ENCODE measurements around the gene GXYLT1. TPM values are rescaled to one million over a fixed set of nuclear protein-coding genes. Genes with fewer than 3 reads are reported as not detected.
"Not testable (repeated sequence)": the region's sequence is repeated elsewhere in the genome, so short reads cannot be mapped to it uniquely, and the experiment has no call there.

GXYLT1 gene
- total and polyA plus RNA-seq, 2 of the 13 experiments (the other 11 are each of a cell fraction or from before 2014, with no cell fraction given): 7.8 to 17.0 TPM

- ATAC-seq; BruUV-seq (replicated peaks); CTCF ChIA-PET (ENCODE audit: low intra/inter-chr PET ratio, low total read pairs); DNase-seq (ENCODE audit: low spot score); in situ Hi-C loops (cut with HindIII; ENCODE audit: extremely low pct_ligation_motif_present, low pct_unique_long_range_greater_than_20kb); H3K9ac ChIP-seq (ENCODE audit: insufficient read depth, low read depth, low read length); POLR2A ChIA-PET; H3K27ac ChIP-seq (ENCODE audit: extremely low read length, insufficient read depth, low read length); H3K4me1 ChIP-seq (ENCODE audit: insufficient read depth, low read length); FAIRE-seq; H4K20me1 ChIP-seq (ENCODE audit: insufficient read depth, low read length); intact Hi-C loops (cut with micrococcal nuclease; ENCODE audit: unreplicated experiment); H2AFZ ChIP-seq (ENCODE audit: low read length); H3K79me2 ChIP-seq (ENCODE audit: insufficient read depth, low read length); H3K9me3 ChIP-seq (ENCODE audit: low read length); H3K27me3 ChIP-seq (ENCODE audit: control insufficient read depth in 1 of 2, insufficient read depth in 2 of 2, low read length in 2 of 2); H3K36me3 ChIP-seq (replicated peaks in 1 of 2; ENCODE audit: control insufficient read depth in 1 of 2, insufficient read depth in 2 of 2, low read length in 2 of 2); TF ChIP-seq FOXA1 (IDR thresholded peaks at IDR 0.05): not testable (repeated sequence)
- peak overlapping the region; percentile 53; the same call in 1 of the 2 replicates for H3K4me2 ChIP-seq (ENCODE audit: low read depth, low read length)
- WGBS (ENCODE audit: low lambda C conversion rate): 0% methylated on average over 3 of the region's 8 CpGs
- H3K4me3 ChIP-seq (replicated peaks in 1 of 3; ENCODE audit: insufficient read depth in 1 of 3, low read depth in 2 of 3, low read length in 3 of 3): peak overlapping the region in 2 of 3 experiments; percentile 17 to 40; a peak in 4 of 6 replicates
- TF ChIP-seq PHF8 (CRISPR knock-in tag; IDR thresholded peaks at IDR 0.05): 0 out of 2 replicates have a peak, but pooled peaks have one; percentile 32
- TF ChIP-seq ZMYM4 (CRISPR knock-in tag; IDR thresholded peaks at IDR 0.05): peak; percentile 50; the same call in 1 of the 2 replicates
- 0 out of 2 replicates have a peak, but pooled peaks have one; percentile 31 for TF ChIP-seq SP5 (CRISPR knock-in tag; IDR thresholded peaks at IDR 0.05; ENCODE audit: borderline replicate concordance, low read depth)
- peak; percentile 49; the same call in 1 of the 2 replicates for TF ChIP-seq FOXA3 (CRISPR knock-in tag; IDR thresholded peaks at IDR 0.05)
- TF ChIP-seq ZNF687 (CRISPR knock-in tag; IDR thresholded peaks at IDR 0.05): peak; percentile 30; the same call in 1 of the 2 replicates
- TF ChIP-seq FOXA1 (CRISPR knock-in tag; IDR thresholded peaks at IDR 0.05): peak; percentile 72
- TF ChIP-seq HOXA3 (CRISPR knock-in tag; IDR thresholded peaks at IDR 0.05): 0 out of 2 replicates have a peak, but pooled peaks have one; percentile 36
- peak; percentile 29; the same call in 1 of the 2 replicates for TF ChIP-seq ARID5B (CRISPR knock-in tag; IDR thresholded peaks at IDR 0.05)
- TF ChIP-seq ZHX1 (CRISPR knock-in tag; IDR thresholded peaks at IDR 0.05; ENCODE audit: low read depth): 0 out of 2 replicates have a peak, but pooled peaks have one; percentile 41
- TF ChIP-seq SALL1 (CRISPR knock-in tag; IDR thresholded peaks at IDR 0.05): 0 out of 2 replicates have a peak, but pooled peaks have one; percentile 13
Measured at GRCh38 chr12:42048980-42049379, 95.7 kb downstream of the GXYLT1 start.

Measured in HepG2 (cell line).